Mesenchymal stem cell (in vitro differentiated cells and primary cell): ENCODE measurements around the gene DLGAP1.

ENCODE experiments used
- DNase-seq: peaks from one replicate; pipeline ENCODE4 v3.0.0-alpha.2; 2013
- H2AFZ ChIP-seq: one replicate; pipeline ENCODE4 v1.6.1; 2013; ENCODE audit warnings: low read depth, mild to moderate bottlenecking, control low read depth, inconsistent platforms, low read length, moderate library complexity
- H2AK5ac ChIP-seq: 2 replicates; pipeline ENCODE4 v1.6.1; 2013; ENCODE audit warnings: low read length, moderate library complexity, mild to moderate bottlenecking, inconsistent platforms; ENCODE audit not compliant: severe bottlenecking
- H2BK120ac ChIP-seq: one replicate; pipeline ENCODE4 v1.6.1; 2013; ENCODE audit warnings: low read depth, mild to moderate bottlenecking, inconsistent platforms, low read length, moderate library complexity
- H2BK12ac ChIP-seq, 2 experiments: one replicate each; pipeline ENCODE4 v1.6.1; 2013; ENCODE audit warnings: inconsistent platforms in 2 of 2, low read length in 2 of 2, mild to moderate bottlenecking in 2 of 2, moderate library complexity in 2 of 2, control low read depth in 1 of 2
- H2BK15ac ChIP-seq: one replicate; pipeline ENCODE4 v1.6.1; 2013; ENCODE audit warnings: mild to moderate bottlenecking, low read depth, inconsistent platforms; ENCODE audit not compliant: poor library complexity, severe bottlenecking
- H2BK5ac ChIP-seq: 2 replicates; pipeline ENCODE4 v1.6.1; 2013; ENCODE audit warnings: low read depth, mild to moderate bottlenecking, low read length, control low read depth, inconsistent platforms; ENCODE audit not compliant: poor library complexity, severe bottlenecking
- H3K14ac ChIP-seq, 2 experiments: one replicate each; pipeline ENCODE4 v1.6.1; 2013; ENCODE audit warnings: inconsistent platforms in 2 of 2, low read length in 2 of 2, control low read depth in 1 of 2, mild to moderate bottlenecking in 1 of 2, moderate library complexity in 1 of 2
- H3K18ac ChIP-seq, 2 experiments: one replicate each; pipeline ENCODE4 v1.6.1; 2013; ENCODE audit warnings: inconsistent platforms in 2 of 2, low read length in 2 of 2, control low read depth in 1 of 2, low read depth in 1 of 2, mild to moderate bottlenecking in 1 of 2
- H3K23ac ChIP-seq, 2 experiments: one replicate each; pipeline ENCODE4 v1.6.1; 2013; ENCODE audit warnings: inconsistent platforms in 2 of 2, low read length in 2 of 2, mild to moderate bottlenecking in 2 of 2, moderate library complexity in 2 of 2, control low read depth in 1 of 2
- H3K27ac ChIP-seq: 2 replicates; pipeline ENCODE4 v1.5.1; 2013; ENCODE audit warnings: mild to moderate bottlenecking, moderate library complexity, low read length, control low read depth, inconsistent platforms; ENCODE audit not compliant: poor library complexity, severe bottlenecking
- H3K27me3 ChIP-seq, 2 experiments: 2 replicates each; pipeline versions ENCODE4 v1.6.1 to v1.7.0; 2013; ENCODE audit warnings: low read length in 2 of 2, mild to moderate bottlenecking in 2 of 2, moderate library complexity in 2 of 2, control low read depth in 1 of 2, inconsistent platforms in 1 of 2; ENCODE audit not compliant: control insufficient read depth in 1 of 2, insufficient read depth in 1 of 2
- H3K36me3 ChIP-seq, 2 experiments: 2 replicates each; pipeline versions ENCODE4 v1.6.1 to v1.7.0; 2013; ENCODE audit warnings: low read length in 2 of 2, control low read depth in 1 of 2, inconsistent platforms in 1 of 2, low read depth in 1 of 2, mild to moderate bottlenecking in 1 of 2; ENCODE audit not compliant: insufficient read depth in 2 of 2, control insufficient read depth in 1 of 2
- H3K4ac ChIP-seq, 2 experiments: one replicate each; pipeline ENCODE4 v1.6.1; 2013; ENCODE audit warnings: inconsistent platforms in 2 of 2, low read length in 2 of 2, mild to moderate bottlenecking in 2 of 2, moderate library complexity in 2 of 2, control low read depth in 1 of 2, low read depth in 1 of 2
- H3K4me1 ChIP-seq: 2 replicates; pipeline ENCODE4 v1.6.1; 2013; ENCODE audit warnings: low read depth, low read length, control low read depth; ENCODE audit not compliant: control insufficient read depth, insufficient read depth
- H3K4me2 ChIP-seq: 2 replicates; pipeline ENCODE4 v1.6.1; 2013; ENCODE audit warnings: low read length, mild to moderate bottlenecking, inconsistent platforms; ENCODE audit not compliant: poor library complexity, severe bottlenecking
- H3K4me3 ChIP-seq, 2 experiments: 2 replicates each; pipeline versions ENCODE4 v1.5.1 to v1.7.0; 2013; ENCODE audit warnings: low read length in 2 of 2, mild to moderate bottlenecking in 2 of 2, control low read depth in 1 of 2, low read depth in 1 of 2; ENCODE audit not compliant: insufficient read depth in 1 of 2
- H3K79me1 ChIP-seq: replicated peaks from 2 replicates; pipeline ENCODE4 v1.6.1; 2013; ENCODE audit warnings: mild to moderate bottlenecking, control low read depth, low read length, inconsistent platforms; ENCODE audit not compliant: poor library complexity, severe bottlenecking
- H3K9ac ChIP-seq: 2 replicates; pipeline ENCODE4 v1.7.0; 2013; ENCODE audit warnings: mild to moderate bottlenecking, low read length, moderate library complexity
- H3K9me3 ChIP-seq: 2 replicates; pipeline ENCODE4 v1.7.0; 2013; ENCODE audit warnings: mild to moderate bottlenecking, low read length; ENCODE audit not compliant: control insufficient read depth
- H4K8ac ChIP-seq: one replicate; pipeline ENCODE4 v1.6.1; 2013; ENCODE audit warnings: inconsistent platforms, mild to moderate bottlenecking, low read length, moderate library complexity
- H4K91ac ChIP-seq: one replicate; pipeline ENCODE4 v1.6.1; 2013; ENCODE audit warnings: mild to moderate bottlenecking, low read length, inconsistent platforms
- WGBS: methylation state at CpG from one replicate; pipeline ENCODE4 v1.1.7; 2013; ENCODE audit warnings: mixed read lengths; 5-methylcytosine and 5-hydroxymethylcytosine counted together

Gene DLGAP1

DNA sequence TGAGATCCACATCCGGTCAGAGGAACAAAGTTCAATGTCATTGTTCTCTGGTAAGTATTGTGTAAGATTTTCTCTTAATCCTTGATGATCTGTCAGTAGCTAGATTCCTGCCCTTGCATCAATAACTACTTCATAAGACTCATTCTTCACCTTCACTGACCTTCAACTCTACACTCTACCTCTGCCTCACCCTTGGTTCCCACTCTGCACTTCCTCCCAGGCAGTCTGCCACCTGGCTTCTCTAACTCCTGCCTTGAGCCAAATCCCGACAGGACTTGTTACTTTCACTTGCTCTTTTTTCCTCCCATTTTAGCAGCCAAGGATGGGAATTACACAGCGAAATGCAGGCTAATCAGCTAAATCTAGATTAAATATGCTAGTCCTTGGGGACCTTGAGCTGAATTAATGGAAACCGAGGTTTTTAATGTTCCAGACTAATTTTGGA, 190.7 kb downstream of the DLGAP1 start:
- H3K79me1 ChIP-seq, result no peaks in the 10 kb centered on the region
- H2AFZ ChIP-seq, result no peak overlapping the region
- no peak overlapping the region for H3K4me3 ChIP-seq
- H3K27ac ChIP-seq, result no peak overlapping the region
- no peak overlapping the region for H3K9ac ChIP-seq
- no peak overlapping the region for H2AK5ac ChIP-seq
- no peak overlapping the region for H2BK15ac ChIP-seq
- no peaks in the 10 kb centered on the region for H3K36me3 ChIP-seq
- no peak for DNase-seq
- H3K4me1 ChIP-seq, result no peaks in the 10 kb centered on the region
- H4K91ac ChIP-seq, result no peak overlapping the region
- no peak overlapping the region for H2BK120ac ChIP-seq
- no peak overlapping the region for H3K14ac ChIP-seq
- 49% methylated on average over 3 of the region's 4 CpGs for WGBS
- H4K8ac ChIP-seq, result no peak overlapping the region
- H3K18ac ChIP-seq, result no peak overlapping the region
- H3K4ac ChIP-seq, result no peak overlapping the region
- no peak overlapping the region for H3K4me2 ChIP-seq
- H2BK5ac ChIP-seq, result no peak overlapping the region
- H3K27me3 ChIP-seq, result no peaks in the 10 kb centered on the region
- no peaks in the 10 kb centered on the region for H3K9me3 ChIP-seq
- H3K23ac ChIP-seq, result no peak overlapping the region
- no peak overlapping the region for H2BK12ac ChIP-seq

DNA sequence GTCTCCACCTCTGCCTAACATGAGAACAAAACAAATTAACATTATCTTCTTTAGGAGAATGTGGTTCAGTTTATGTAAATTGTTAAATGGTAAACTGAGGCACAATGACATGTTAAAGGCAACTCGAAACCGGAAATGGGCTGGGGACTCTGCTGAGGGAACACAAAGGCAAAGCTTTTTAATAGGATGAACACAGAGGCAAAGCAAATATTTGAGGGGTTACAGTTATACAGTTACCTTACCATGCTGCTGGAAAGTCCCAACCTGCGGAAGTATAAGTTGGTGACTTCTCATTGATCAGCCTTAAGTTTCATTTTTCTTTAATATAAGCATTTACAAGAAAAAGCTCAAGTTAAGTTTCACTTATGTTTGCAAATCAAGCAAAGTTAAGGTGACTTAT, 195.0 kb downstream of the DLGAP1 start:
- no peak for DNase-seq
- Histone ChIP-seq H4K8ac (no peak overlapping the region), H3K4me3 (no peak overlapping the region), H3K9ac (no peak overlapping the region), H3K23ac (no peak overlapping the region), H3K9me3 (no peaks in the 10 kb centered on the region), H3K4me1 (no peaks in the 10 kb centered on the region), H2BK15ac (no peak overlapping the region), H3K27ac (no peak overlapping the region), H2BK5ac (no peak overlapping the region), H2BK12ac (no peak overlapping the region), H3K36me3 (no peaks in the 10 kb centered on the region), H3K18ac (no peak overlapping the region), H2BK120ac (no peak overlapping the region), H3K14ac (no peak overlapping the region), H3K4me2 (no peak overlapping the region), H3K79me1 (no peaks in the 10 kb centered on the region), H3K27me3 (no peaks in the 10 kb centered on the region), H3K4ac (no peak overlapping the region), H2AK5ac (no peak overlapping the region), H2AFZ (no peak overlapping the region), H4K91ac (no peak overlapping the region)
- 78% methylated on average over 2 of the region's 3 CpGs for WGBS

DNA sequence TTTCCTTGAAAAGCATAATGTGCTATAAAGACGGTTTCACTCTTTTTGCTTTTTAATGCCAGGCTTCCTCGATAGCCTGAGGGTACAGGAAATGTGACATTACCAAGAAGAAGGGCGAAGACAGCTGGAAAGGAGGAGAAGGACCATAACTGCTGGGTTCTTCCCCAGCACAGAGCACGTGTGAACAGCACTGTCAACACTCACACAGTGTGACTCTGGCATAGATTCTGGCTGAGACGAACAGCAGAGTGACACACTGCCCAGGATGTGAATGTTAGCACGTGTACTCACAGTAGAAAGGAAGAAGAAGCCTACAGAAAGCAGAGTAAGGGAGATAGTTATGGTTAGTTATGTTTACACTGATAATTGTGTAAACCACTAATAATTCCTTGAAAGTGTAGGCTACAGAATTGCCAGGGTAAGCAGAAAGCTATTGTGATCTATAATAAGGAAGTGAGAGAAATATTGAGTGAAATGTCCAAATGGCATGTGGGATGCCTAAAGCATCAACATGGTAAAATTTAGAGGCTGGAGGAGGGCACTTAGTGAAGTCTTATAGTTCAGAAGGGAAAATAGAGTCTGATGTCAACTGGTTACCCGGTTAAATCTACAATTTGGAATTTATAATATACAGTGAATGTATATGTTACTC, 198.2 kb downstream of the DLGAP1 start:
- no peak overlapping the region for H3K14ac ChIP-seq
- H3K23ac ChIP-seq, result no peak overlapping the region
- no peak overlapping the region for H2AFZ ChIP-seq
- H3K4me1 ChIP-seq, result no peaks in the 10 kb centered on the region
- no peak overlapping the region for H4K8ac ChIP-seq
- H2BK5ac ChIP-seq, result no peak overlapping the region
- H3K4me3 ChIP-seq, result no peak overlapping the region
- H4K91ac ChIP-seq, result no peak overlapping the region
- DNase-seq, result no peak
- no peaks in the 10 kb centered on the region for H3K9me3 ChIP-seq
- no peak overlapping the region for H2BK12ac ChIP-seq
- H3K79me1 ChIP-seq, result no peaks in the 10 kb centered on the region
- H3K27ac ChIP-seq, result no peak overlapping the region
- 54% methylated on average over 6 of the region's 7 CpGs for WGBS
- H3K4me2 ChIP-seq, result no peak overlapping the region
- no peak overlapping the region for H3K18ac ChIP-seq
- no peaks in the 10 kb centered on the region for H3K27me3 ChIP-seq
- H2AK5ac ChIP-seq, result no peak overlapping the region
- no peak overlapping the region for H2BK120ac ChIP-seq
- H3K9ac ChIP-seq, result no peak overlapping the region
- H3K36me3 ChIP-seq, result no peaks in the 10 kb centered on the region
- H2BK15ac ChIP-seq, result no peak overlapping the region
- H3K4ac ChIP-seq, result no peak overlapping the region

DNA sequence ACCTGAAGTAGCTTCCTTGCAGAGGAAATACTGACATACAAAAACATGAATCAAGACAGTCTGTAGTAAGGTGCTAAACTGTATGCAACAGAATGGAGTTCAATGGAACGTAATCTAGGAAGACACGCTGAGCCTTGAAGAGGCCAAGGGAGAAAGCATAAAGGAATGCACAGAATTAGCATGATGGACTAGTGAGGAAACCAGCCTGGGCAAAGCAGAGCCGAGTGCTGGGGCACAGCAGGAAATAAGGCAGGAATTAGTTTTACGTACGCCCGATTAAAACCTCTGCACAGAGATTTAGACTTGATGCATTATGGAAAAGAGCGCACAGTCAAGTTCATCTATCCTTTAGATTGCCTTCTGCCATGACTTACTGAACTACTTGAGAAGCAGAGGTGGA, 200.3 kb downstream of the DLGAP1 start:
- Histone ChIP-seq H3K18ac (no peak overlapping the region), H3K23ac (no peak overlapping the region), H3K9ac (no peak overlapping the region), H2BK12ac (no peak overlapping the region), H3K4me2 (no peak overlapping the region), H3K9me3 (no peaks in the 10 kb centered on the region), H2AFZ (no peak overlapping the region), H2BK5ac (no peak overlapping the region), H3K4me3 (no peak overlapping the region), H3K4ac (no peak overlapping the region), H3K27me3 (no peaks in the 10 kb centered on the region), H3K27ac (no peak overlapping the region), H4K91ac (no peak overlapping the region), H3K14ac (no peak overlapping the region), H4K8ac (no peak overlapping the region), H2AK5ac (no peak overlapping the region), H2BK15ac (no peak overlapping the region), H3K36me3 (no peaks in the 10 kb centered on the region), H3K4me1 (no peaks in the 10 kb centered on the region), H2BK120ac (no peak overlapping the region), H3K79me1 (no peaks in the 10 kb centered on the region)
- WGBS, result 80% methylated on average over 6 of the region's 7 CpGs
- DNase-seq, result no peak
